NCI-H128 (cell line): ENCODE results near the gene POLR2J.

Source experiments
- DNase-seq: peaks from one replicate; lab custom pipeline; 2025; ENCODE audit not compliant: unreplicated experiment; lab: John Stamatoyannopoulos, UW

Gene POLR2J

GRCh38 chr7:102444961-102445673 lies 33.6 kb downstream of the POLR2J start:
- no peak for DNase-seq

- DNase-seq, result no peak
Observed at GRCh38 chr7:102439963-102440795, 38.5 kb downstream of the POLR2J start.

GRCh38 chr7:102436118-102436517 lies 42.6 kb downstream of the POLR2J start:
- no peak for DNase-seq

GRCh38 chr7:102434039-102434486 lies 44.7 kb downstream of the POLR2J start:
- DNase-seq, result no peak

- DNase-seq, result peak; percentile 21
Observed at GRCh38 chr7:102433219-102434038, 45.3 kb downstream of the POLR2J start, which contains the start of gene ORAI2. Gene ORAI2 (plus strand): TSS chr7:102433575. CDS start chr7:102438957, 5,382 bp downstream.

GRCh38 chr7:102432442-102433218 lies 46.1 kb downstream of the POLR2J start:
- DNase-seq, result no peak

GRCh38 chr7:102431617-102432298 lies 47.0 kb downstream of the POLR2J start:
- no peak for DNase-seq

- DNase-seq, result no peak
Observed at GRCh38 chr7:102429141-102429899, 49.4 kb downstream of the POLR2J start.

GRCh38 chr7:102427019-102427405 lies 51.7 kb downstream of the POLR2J start:
- no peak for DNase-seq

GRCh38 chr7:102426268-102427018 lies 52.3 kb downstream of the POLR2J start:
- no peak for DNase-seq

- no peak for DNase-seq
Observed at GRCh38 chr7:102425639-102426267, 53.0 kb downstream of the POLR2J start.

GRCh38 chr7:102424787-102425218 lies 53.9 kb downstream of the POLR2J start:
- no peak for DNase-seq

- DNase-seq, result no peak
Observed at GRCh38 chr7:102424129-102424551, 54.6 kb downstream of the POLR2J start.
